ENCODE measurements around the gene ZNF607. TPM values are rescaled to one million over a fixed set of nuclear protein-coding genes. Genes with fewer than 3 reads are reported as not detected.
"Not testable (repeated sequence)": the region's sequence is repeated elsewhere in the genome, so short reads cannot be mapped to it uniquely, and the experiment has no call there.

The ZNF607 gene
- total and polyA plus RNA-seq, 2 experiments from 2014 or later = 3.2 to 11.4 TPM

GRCh38 chr19:37657157-37657556, 62.4 kb downstream of the ZNF607 start:
- H3K36me3 ChIP-seq (ENCODE audit: insufficient read depth); H3K9me2 ChIP-seq (ENCODE audit: insufficient read depth); H3K36me3 Mint-ChIP-seq (ENCODE audit: low read depth); ATAC-seq; H3K27ac Mint-ChIP-seq; H3K4me2 ChIP-seq; H3K27ac ChIP-seq (ENCODE audit: low read depth); H4K20me1 ChIP-seq (replicated peaks; ENCODE audit: insufficient read depth); H3F3A ChIP-seq (replicated peaks; ENCODE audit: low read depth); DNase-seq (ENCODE audit: low spot score); H3K4me3 ChIP-seq; H2AFZ ChIP-seq: not testable (repeated sequence)
- peaks cover 18% of the 10 kb centered on the region for H3K27me3 Mint-ChIP-seq (ENCODE audit: insufficient read depth, low read depth, poor library complexity)
- Histone ChIP-seq H3K27me3 (ENCODE audit: insufficient read depth) (peaks cover 40% of the 10 kb centered on the region), H3K4me1 (ENCODE audit: insufficient read depth) (peaks cover 10% of the 10 kb centered on the region), H3K79me2 (replicated peaks; ENCODE audit: insufficient read depth) (peaks cover 17% of the 10 kb centered on the region)
- peak overlapping the region; percentile 85 for H3K4me3 Mint-ChIP-seq
- H3K9me3 Mint-ChIP-seq = peaks cover 21% of the 10 kb centered on the region
- H3K4me1 Mint-ChIP-seq = peaks cover 17% of the 10 kb centered on the region

GRCh38 chr19:37655689-37656371, 63.7 kb downstream of the ZNF607 start:
- Mint-ChIP-seq H3K9me3 (peaks cover 12% of the 10 kb centered on the region; the same call in 2 of the 3 replicates), H3K36me3 (ENCODE audit: low read depth) (no peaks in the 10 kb centered on the region; the same call in 1 of the 3 replicates), H3K4me3 (peak overlapping the region; percentile 85), H3K27me3 (ENCODE audit: insufficient read depth, low read depth, poor library complexity) (peaks cover 18% of the 10 kb centered on the region), H3K27ac (peak overlapping the region; percentile 90), H3K4me1 (peaks cover 17% of the 10 kb centered on the region)
- H3F3A ChIP-seq (replicated peaks; ENCODE audit: low read depth) = peaks cover 6% of the 10 kb centered on the region; the same call in 1 of the 2 replicates
- peaks cover 5% of the 10 kb centered on the region for H4K20me1 ChIP-seq (replicated peaks; ENCODE audit: insufficient read depth)
- H3K79me2 ChIP-seq (replicated peaks; ENCODE audit: insufficient read depth) = peaks cover 22% of the 10 kb centered on the region
- no peak overlapping the region; the same call in 1 of the 2 replicates for H3K27ac ChIP-seq (ENCODE audit: low read depth)
- peaks cover 40% of the 10 kb centered on the region for H3K27me3 ChIP-seq (ENCODE audit: insufficient read depth)
- H3K4me3 ChIP-seq = peak overlapping the region; percentile 88
- no peaks in the 10 kb centered on the region for H3K36me3 ChIP-seq (ENCODE audit: insufficient read depth)
- DNase-seq (ENCODE audit: low spot score) = peak; percentile 87
- H2AFZ ChIP-seq = peak overlapping the region; percentile 97
- no peak for TF ChIP-seq EZH2phosphoT487 (IDR thresholded peaks at IDR 0.05; ENCODE audit: unreplicated experiment)
- peak; percentile 74 for TF ChIP-seq CREB1 (CRISPR knock-in tag; IDR thresholded peaks at IDR 0.05; ENCODE audit: low read depth)
- TF ChIP-seq POLR2AphosphoS5 (IDR thresholded peaks at IDR 0.05; ENCODE audit: low read depth) = peak; percentile 50
- peaks cover 10% of the 10 kb centered on the region for H3K4me1 ChIP-seq (ENCODE audit: insufficient read depth)
- ATAC-seq = peak; percentile 85
- peak overlapping the region; percentile 95 for H3K4me2 ChIP-seq
- no peaks in the 10 kb centered on the region for H3K9me2 ChIP-seq (ENCODE audit: insufficient read depth)

DNA sequence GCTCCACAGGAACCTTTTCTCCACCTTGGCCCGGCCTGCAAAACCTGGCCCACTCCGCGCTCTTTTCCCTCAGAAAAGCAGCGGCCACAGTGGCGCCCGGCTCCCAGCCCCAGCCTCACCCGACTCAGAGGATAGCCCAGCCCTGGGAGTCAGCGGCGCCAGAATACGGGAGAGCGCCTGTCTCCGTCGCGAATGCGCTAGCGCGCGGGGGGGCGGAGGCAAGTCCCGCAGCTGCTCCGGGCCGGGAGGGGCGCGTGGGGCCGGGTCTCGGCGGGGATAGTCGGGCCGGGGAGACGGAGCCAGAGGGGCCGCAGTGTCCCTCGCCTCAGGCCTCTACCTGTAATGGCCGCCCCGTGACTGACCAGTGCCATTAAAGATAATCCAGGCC, 64.3 kb downstream of the ZNF607 start, which contains the start of gene ZFP30:
ZFP30 (minus strand) TSS at position 165 of the 388 bp plus-strand sequence. CDS start 7,643 bp downstream, outside the sequence.
- Mint-ChIP-seq H3K4me3 (peak within 1 kb of the TSS; percentile 85), H3K27ac (peak within 1 kb of the TSS; percentile 90), H3K27me3 (ENCODE audit: insufficient read depth, low read depth, poor library complexity) (peaks cover 18% of the 10 kb centered on the region), H3K36me3 (ENCODE audit: low read depth) (no peaks in the 10 kb centered on the region; the same call in 1 of the 3 replicates), H3K9me3 (peaks cover 7% of the 10 kb centered on the region; the same call in 2 of the 3 replicates), H3K4me1 (peaks cover 17% of the 10 kb centered on the region)
- ATAC-seq = peak; percentile 84
- Histone ChIP-seq H3K36me3 (ENCODE audit: insufficient read depth) (no peaks in the 10 kb centered on the region), H2AFZ (peak within 1 kb of the TSS; percentile 97), H3K4me1 (ENCODE audit: insufficient read depth) (peaks cover 10% of the 10 kb centered on the region), H3K4me3 (peak within 1 kb of the TSS; percentile 88), H3K4me2 (peak within 1 kb of the TSS; percentile 95), H3F3A (replicated peaks; ENCODE audit: low read depth) (peaks cover 6% of the 10 kb centered on the region; the same call in 1 of the 2 replicates), H3K27me3 (ENCODE audit: insufficient read depth) (peaks cover 40% of the 10 kb centered on the region), H3K79me2 (replicated peaks; ENCODE audit: insufficient read depth) (peaks cover 23% of the 10 kb centered on the region), H3K9me2 (ENCODE audit: insufficient read depth) (no peaks in the 10 kb centered on the region), H4K20me1 (replicated peaks; ENCODE audit: insufficient read depth) (peaks cover 5% of the 10 kb centered on the region), H3K27ac (ENCODE audit: low read depth) (no peak within 1 kb of the TSS; the same call in 1 of the 2 replicates)
- peak; percentile 75 for DNase-seq (ENCODE audit: low spot score)
- no peak for TF ChIP-seq CTCF (conservative IDR thresholded peaks at IDR 0.05; ENCODE audit: low read depth in 2 of 2)
- no peak for TF ChIP-seq JUNB (IDR thresholded peaks at IDR 0.05; ENCODE audit: unreplicated experiment)
- TF ChIP-seq ZNF462 (CRISPR knock-in tag; IDR thresholded peaks at IDR 0.05) = no peak
- no peak for TF ChIP-seq ZNF114 (CRISPR knock-in tag; IDR thresholded peaks at IDR 0.05)

Measured in GM23338 (cell line).